ENCODE results near the gene ZNF3.
A peak's percentile ranks its signal among the peaks of the same experiment; 100 is the strongest.

The ZNF3 gene

GRCh38 chr7:100088621-100089457, 7.3 kb upstream of the ZNF3 start, which contains the start of gene COPS6:
Gene COPS6 (plus strand): TSS chr7:100088969. CDS start chr7:100088991, 22 bp downstream.
- Histone ChIP-seq H3K27ac (ENCODE audit: low read depth, low read length) (peak within 1 kb of the TSS; percentile 91), H3K79me1 (ENCODE audit: low read length) (peaks cover 17% of the 10 kb centered on the region), H4K8ac (ENCODE audit: low read depth, low read length) (peak within 1 kb of the TSS; percentile 92), H3K79me2 (ENCODE audit: control insufficient read depth, insufficient read depth, low read length, poor library complexity) (peaks cover 6% of the 10 kb centered on the region), H2BK12ac (ENCODE audit: low read length) (peak within 1 kb of the TSS; percentile 63), H3K4me2 (ENCODE audit: low read length) (peak within 1 kb of the TSS; percentile 92), H3K14ac (ENCODE audit: low read length) (peak within 1 kb of the TSS; percentile 75), H3K4me1 (ENCODE audit: control insufficient read depth in 1 of 2, insufficient read depth in 2 of 2, low read length in 2 of 2) (peaks cover 9 to 15% of the 10 kb centered on the region in 2 experiments), H2AFZ (ENCODE audit: insufficient read depth, low read length, poor library complexity) (peak within 1 kb of the TSS; percentile 97), H3K4ac (ENCODE audit: low read depth, low read length) (peak within 1 kb of the TSS; percentile 56), H2BK5ac (ENCODE audit: low read depth, low read length, poor library complexity) (peak within 1 kb of the TSS; percentile 52), H3K9ac (ENCODE audit: low read length) (peak within 1 kb of the TSS; percentile 92), H3K18ac (ENCODE audit: low read length) (peak within 1 kb of the TSS; percentile 71), H3K23ac (ENCODE audit: low read length) (no peak within 1 kb of the TSS), H2BK120ac (ENCODE audit: insufficient read depth, low read length, poor library complexity) (peak within 1 kb of the TSS; percentile 67), H3K27me3 (ENCODE audit: insufficient read depth, low read length) (no peaks in the 10 kb centered on the region), H2AK5ac (ENCODE audit: low read length) (peak within 1 kb of the TSS; percentile 42), H3K4me3 (ENCODE audit: low read depth, low read length) (peak within 1 kb of the TSS; percentile 89), H3K9me3 (ENCODE audit: insufficient read depth, low read depth, low read length) (no peaks in the 10 kb centered on the region), H4K91ac (ENCODE audit: low read depth, low read length) (peak within 1 kb of the TSS; percentile 84), H4K12ac (ENCODE audit: low read depth, low read length) (peak within 1 kb of the TSS; percentile 81), H3K36me3 (ENCODE audit: control insufficient read depth in 1 of 2, insufficient read depth in 2 of 2, low read length in 2 of 2) (peaks cover 29 to 35% of the 10 kb centered on the region in 2 experiments)
- no CpG with 5 or more reads among the region's 68 CpGs for WGBS (ENCODE audit: extremely low coverage, insufficient coverage, insufficient read length)
- DNase-seq: peak; percentile 52 to 79

- H3K27me3 ChIP-seq (ENCODE audit: insufficient read depth, low read length): no peaks in the 10 kb centered on the region
- peak overlapping the region; percentile 52 for H2BK5ac ChIP-seq (ENCODE audit: low read depth, low read length, poor library complexity)
- peak overlapping the region; percentile 81 for H4K12ac ChIP-seq (ENCODE audit: low read depth, low read length)
- H3K4me3 ChIP-seq (ENCODE audit: low read depth, low read length): no peak overlapping the region
- no CpG with 5 or more reads among the region's 11 CpGs for WGBS (ENCODE audit: extremely low coverage, insufficient coverage, insufficient read length)
- peak overlapping the region; percentile 84 for H4K91ac ChIP-seq (ENCODE audit: low read depth, low read length)
- peak overlapping the region; percentile 67 for H2BK120ac ChIP-seq (ENCODE audit: insufficient read depth, low read length, poor library complexity)
- H3K9ac ChIP-seq (ENCODE audit: low read length): no peak overlapping the region
- H3K36me3 ChIP-seq (ENCODE audit: control insufficient read depth in 1 of 2, insufficient read depth in 2 of 2, low read length in 2 of 2): peaks cover 23 to 29% of the 10 kb centered on the region in 2 experiments
- peak overlapping the region; percentile 28 for H2AK5ac ChIP-seq (ENCODE audit: low read length)
- peak overlapping the region; percentile 50 for H3K18ac ChIP-seq (ENCODE audit: low read length)
- H3K27ac ChIP-seq (ENCODE audit: low read depth, low read length): peak overlapping the region; percentile 91
- H3K4ac ChIP-seq (ENCODE audit: low read depth, low read length): peak overlapping the region; percentile 42
- H4K8ac ChIP-seq (ENCODE audit: low read depth, low read length): peak overlapping the region; percentile 92
- H3K4me2 ChIP-seq (ENCODE audit: low read length): peak overlapping the region; percentile 56
- H3K23ac ChIP-seq (ENCODE audit: low read length): no peak overlapping the region
- peaks cover 17% of the 10 kb centered on the region for H3K79me1 ChIP-seq (ENCODE audit: low read length)
- no peaks in the 10 kb centered on the region for H3K9me3 ChIP-seq (ENCODE audit: insufficient read depth, low read depth, low read length)
- DNase-seq: no peak
- H2AFZ ChIP-seq (ENCODE audit: insufficient read depth, low read length, poor library complexity): peak overlapping the region; percentile 50
- H2BK12ac ChIP-seq (ENCODE audit: low read length): peak overlapping the region; percentile 63
- H3K79me2 ChIP-seq (ENCODE audit: control insufficient read depth, insufficient read depth, low read length, poor library complexity): peaks cover 6% of the 10 kb centered on the region
- peak overlapping the region; percentile 52 for H3K14ac ChIP-seq (ENCODE audit: low read length)
- peaks cover 9 to 15% of the 10 kb centered on the region in 2 experiments for H3K4me1 ChIP-seq (ENCODE audit: control insufficient read depth in 1 of 2, insufficient read depth in 2 of 2, low read length in 2 of 2)
Observed at GRCh38 chr7:100088095-100088620, 6.6 kb upstream of the ZNF3 start.

GRCh38 chr7:100087055-100087750, 5.7 kb upstream of the ZNF3 start:
- no peak overlapping the region for H2AFZ ChIP-seq (ENCODE audit: insufficient read depth, low read length, poor library complexity)
- peak overlapping the region; percentile 76 for H4K91ac ChIP-seq (ENCODE audit: low read depth, low read length)
- H3K27me3 ChIP-seq (ENCODE audit: insufficient read depth, low read length): no peaks in the 10 kb centered on the region
- H3K9ac ChIP-seq (ENCODE audit: low read length): no peak overlapping the region
- no peak overlapping the region for H3K23ac ChIP-seq (ENCODE audit: low read length)
- H3K79me1 ChIP-seq (ENCODE audit: low read length): peaks cover 17% of the 10 kb centered on the region
- H3K18ac ChIP-seq (ENCODE audit: low read length): no peak overlapping the region
- H3K14ac ChIP-seq (ENCODE audit: low read length): peak overlapping the region; percentile 62
- no peak overlapping the region for H3K4me3 ChIP-seq (ENCODE audit: low read depth, low read length)
- H3K9me3 ChIP-seq (ENCODE audit: insufficient read depth, low read depth, low read length): no peaks in the 10 kb centered on the region
- H2BK5ac ChIP-seq (ENCODE audit: low read depth, low read length, poor library complexity): peak overlapping the region; percentile 25
- DNase-seq: peak; percentile 64 to 87
- WGBS (ENCODE audit: extremely low coverage, insufficient coverage, insufficient read length): no CpG with 5 or more reads among the region's 10 CpGs
- no peak overlapping the region for H2AK5ac ChIP-seq (ENCODE audit: low read length)
- H2BK120ac ChIP-seq (ENCODE audit: insufficient read depth, low read length, poor library complexity): peak overlapping the region; percentile 45
- H4K12ac ChIP-seq (ENCODE audit: low read depth, low read length): no peak overlapping the region
- peak overlapping the region; percentile 17 for H3K4me2 ChIP-seq (ENCODE audit: low read length)
- H3K79me2 ChIP-seq (ENCODE audit: control insufficient read depth, insufficient read depth, low read length, poor library complexity): peaks cover 6% of the 10 kb centered on the region
- no peak overlapping the region for H2BK12ac ChIP-seq (ENCODE audit: low read length)
- H3K27ac ChIP-seq (ENCODE audit: low read depth, low read length): peak overlapping the region; percentile 91
- H3K4me1 ChIP-seq (ENCODE audit: control insufficient read depth in 1 of 2, insufficient read depth in 2 of 2, low read length in 2 of 2): peaks cover 9 to 15% of the 10 kb centered on the region in 2 experiments
- H3K4ac ChIP-seq (ENCODE audit: low read depth, low read length): no peak overlapping the region
- H3K36me3 ChIP-seq (ENCODE audit: control insufficient read depth in 1 of 2, insufficient read depth in 2 of 2, low read length in 2 of 2): peaks cover 13 to 19% of the 10 kb centered on the region in 2 experiments
- no peak overlapping the region for H4K8ac ChIP-seq (ENCODE audit: low read depth, low read length)

GRCh38 chr7:100085515-100085914, 4.0 kb upstream of the ZNF3 start:
- H3K14ac ChIP-seq (ENCODE audit: low read length): no peak overlapping the region
- H3K18ac ChIP-seq (ENCODE audit: low read length): no peak overlapping the region
- H3K4me1 ChIP-seq (ENCODE audit: control insufficient read depth in 1 of 2, insufficient read depth in 2 of 2, low read length in 2 of 2): peaks cover 10 to 15% of the 10 kb centered on the region in 2 experiments
- peaks cover 2 to 3% of the 10 kb centered on the region in 2 experiments for H3K36me3 ChIP-seq (ENCODE audit: control insufficient read depth in 1 of 2, insufficient read depth in 2 of 2, low read length in 2 of 2)
- no peak overlapping the region for H4K8ac ChIP-seq (ENCODE audit: low read depth, low read length)
- no peak overlapping the region for H4K91ac ChIP-seq (ENCODE audit: low read depth, low read length)
- no peak for DNase-seq
- no peaks in the 10 kb centered on the region for H3K27me3 ChIP-seq (ENCODE audit: insufficient read depth, low read length)
- no peak overlapping the region for H2BK120ac ChIP-seq (ENCODE audit: insufficient read depth, low read length, poor library complexity)
- no peaks in the 10 kb centered on the region for H3K9me3 ChIP-seq (ENCODE audit: insufficient read depth, low read depth, low read length)
- no peak overlapping the region for H2AK5ac ChIP-seq (ENCODE audit: low read length)
- no peak overlapping the region for H3K4ac ChIP-seq (ENCODE audit: low read depth, low read length)
- no peak overlapping the region for H3K23ac ChIP-seq (ENCODE audit: low read length)
- no peak overlapping the region for H4K12ac ChIP-seq (ENCODE audit: low read depth, low read length)
- H3K79me1 ChIP-seq (ENCODE audit: low read length): peaks cover 23% of the 10 kb centered on the region
- no peak overlapping the region for H2AFZ ChIP-seq (ENCODE audit: insufficient read depth, low read length, poor library complexity)
- H3K9ac ChIP-seq (ENCODE audit: low read length): no peak overlapping the region
- no peak overlapping the region for H3K27ac ChIP-seq (ENCODE audit: low read depth, low read length)
- no peak overlapping the region for H2BK5ac ChIP-seq (ENCODE audit: low read depth, low read length, poor library complexity)
- no peak overlapping the region for H3K4me3 ChIP-seq (ENCODE audit: low read depth, low read length)
- WGBS (ENCODE audit: extremely low coverage, insufficient coverage, insufficient read length): no CpG with 5 or more reads among the region's 3 CpGs
- H2BK12ac ChIP-seq (ENCODE audit: low read length): no peak overlapping the region
- H3K4me2 ChIP-seq (ENCODE audit: low read length): no peak overlapping the region
- peaks cover 14% of the 10 kb centered on the region for H3K79me2 ChIP-seq (ENCODE audit: control insufficient read depth, insufficient read depth, low read length, poor library complexity)

Data from trophoblast cell (in vitro differentiated cells and primary cell).